Duodenal mucosa (tissue), 2 donors: ENCODE measurements around the gene ERAL1.

Experiments used
- H3K27ac ChIP-seq: one replicate; pipeline ENCODE4 v1.7.0; 2013; ENCODE audit warnings: low read depth, low read length
- H3K27me3 ChIP-seq, 2 donors: one replicate each; pipeline ENCODE4 v1.7.0; 2013; ENCODE audit warnings: low read length in 2 of 2, control low read depth in 1 of 2; ENCODE audit not compliant: insufficient read depth in 2 of 2, control insufficient read depth in 1 of 2
- H3K36me3 ChIP-seq, 2 donors: one replicate each; pipeline ENCODE4 v1.7.0; 2013; ENCODE audit warnings: low read length in 2 of 2, control low read depth in 1 of 2; ENCODE audit not compliant: insufficient read depth in 2 of 2, control insufficient read depth in 1 of 2
- H3K4me1 ChIP-seq, 2 donors: one replicate each; pipeline ENCODE4 v1.7.0; 2013; ENCODE audit warnings: low read length in 2 of 2, control low read depth in 1 of 2; ENCODE audit not compliant: insufficient read depth in 2 of 2, control insufficient read depth in 1 of 2
- H3K4me3 ChIP-seq, 2 donors: one replicate each; pipeline ENCODE4 v1.7.0; 2013; ENCODE audit warnings: low read length in 2 of 2, low read depth in 1 of 2
- H3K9ac ChIP-seq, 2 donors: one replicate each; pipeline ENCODE4 v1.7.0; 2013; ENCODE audit warnings: low read length in 2 of 2, low read depth in 1 of 2
- H3K9me3 ChIP-seq, 2 donors: one replicate each; pipeline ENCODE4 v1.7.0; 2013; ENCODE audit warnings: low read length in 2 of 2, control low read depth in 1 of 2; ENCODE audit not compliant: control insufficient read depth in 1 of 2

ERAL1 gene

DNA sequence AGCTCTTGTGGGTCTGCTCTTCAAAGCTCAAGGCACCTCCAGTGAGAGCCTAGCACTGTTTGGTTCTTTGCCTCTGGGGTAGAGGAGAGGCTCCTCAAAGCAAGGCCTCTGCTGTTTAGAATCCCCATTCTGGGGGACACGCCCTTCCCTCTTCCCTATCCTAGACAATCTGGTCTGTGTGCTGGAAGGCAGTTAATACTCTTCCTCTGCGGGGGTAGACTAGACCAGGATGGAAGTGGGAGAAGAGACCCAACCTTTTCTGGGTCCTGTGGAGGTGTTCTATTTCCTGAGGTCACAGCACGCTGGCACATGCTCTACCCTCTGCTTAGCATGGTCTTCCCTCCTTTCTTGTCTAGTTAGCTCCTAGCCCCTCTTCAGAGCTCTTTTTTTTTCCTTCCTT is 7.7 kb downstream of the ERAL1 start:
- Histone ChIP-seq H3K36me3 (peaks cover 8 to 26% of the 10 kb centered on the region in 2 donors), H3K9me3 (no peaks in the 10 kb centered on the region), H3K4me1 (peaks cover 24 to 37% of the 10 kb centered on the region in 2 donors), H3K27me3 (no peaks in the 10 kb centered on the region), H3K27ac (no peak overlapping the region), H3K4me3 (no peak overlapping the region), H3K9ac (no peak overlapping the region)

DNA sequence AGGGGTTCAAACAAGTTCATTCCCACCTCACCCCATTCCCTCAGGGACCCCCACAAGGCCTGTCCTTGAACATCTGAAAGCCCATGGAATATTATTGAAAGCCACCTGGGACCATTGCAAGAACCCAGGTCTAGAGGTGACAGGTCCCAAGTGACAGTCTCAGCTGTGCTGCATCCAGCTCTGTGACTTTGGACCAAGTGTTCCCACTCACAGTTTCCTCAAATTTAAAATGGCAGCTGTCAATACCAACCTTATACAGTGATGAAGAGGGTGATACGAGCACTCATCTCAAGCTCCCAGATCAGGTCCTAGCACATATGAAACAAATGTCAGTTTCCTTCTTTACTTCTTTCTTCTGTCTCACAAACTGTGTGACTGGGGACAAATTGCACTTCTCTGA is 9.1 kb downstream of the ERAL1 start:
- H3K27me3 ChIP-seq = no peaks in the 10 kb centered on the region
- H3K27ac ChIP-seq = no peak overlapping the region
- no peaks in the 10 kb centered on the region for H3K9me3 ChIP-seq
- H3K36me3 ChIP-seq = peaks cover 4 to 12% of the 10 kb centered on the region in 2 donors
- H3K4me1 ChIP-seq = peaks cover 24 to 37% of the 10 kb centered on the region in 2 donors
- H3K9ac ChIP-seq = no peak overlapping the region
- peak overlapping the region; percentile 5 to 25 for H3K4me3 ChIP-seq

DNA sequence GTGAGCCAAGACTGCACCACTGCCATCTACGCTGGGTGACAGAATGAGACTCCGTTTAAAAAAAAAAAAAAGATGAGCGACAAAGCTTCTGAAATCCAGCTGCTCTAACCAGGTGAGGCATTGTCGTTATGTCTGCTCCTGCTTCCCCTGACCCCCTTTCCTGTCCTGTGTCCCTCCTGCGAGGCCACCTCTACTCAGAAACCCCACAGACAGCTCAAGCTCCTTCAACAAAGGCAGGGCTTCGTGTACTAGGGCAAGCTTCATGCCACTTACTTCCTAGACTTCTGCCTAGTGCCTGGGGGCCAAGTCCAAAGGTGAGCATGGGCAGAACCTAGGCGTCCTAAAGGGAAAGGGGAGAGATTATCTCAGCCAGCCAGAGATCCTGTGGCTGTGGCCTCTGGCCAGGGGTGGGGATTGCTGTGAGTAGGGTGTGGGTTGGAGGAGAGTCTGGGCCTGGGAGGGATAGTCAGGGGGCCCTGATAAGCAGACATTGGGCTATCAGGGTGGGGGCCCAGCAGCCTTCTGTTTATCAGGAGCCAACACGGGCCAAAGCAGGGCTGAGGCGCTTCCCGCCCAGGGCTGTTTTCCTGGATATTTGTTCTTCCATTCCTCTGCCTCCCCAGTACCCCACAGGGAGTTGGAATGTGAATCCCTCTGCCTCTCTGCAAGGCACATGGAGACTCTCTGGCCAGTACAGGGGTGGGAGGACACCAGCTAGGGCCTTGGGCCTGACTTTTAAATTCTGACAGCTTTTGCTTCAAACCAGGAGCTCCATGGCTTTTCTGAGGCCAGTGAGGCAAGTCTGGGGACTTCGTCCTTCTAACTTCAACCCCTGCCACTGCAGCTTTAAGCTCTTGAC is 10.4 kb downstream of the ERAL1 start:
- Histone ChIP-seq H3K27ac (peak overlapping the region; percentile 65), H3K4me1 (peaks cover 24 to 37% of the 10 kb centered on the region in 2 donors), H3K9me3 (no peaks in the 10 kb centered on the region), H3K4me3 (peak overlapping the region; percentile 36 to 41), H3K9ac (peak overlapping the region in 1 of 2 donors; percentile 74), H3K27me3 (no peaks in the 10 kb centered on the region), H3K36me3 (peaks cover 4 to 6% of the 10 kb centered on the region in 2 donors)

DNA sequence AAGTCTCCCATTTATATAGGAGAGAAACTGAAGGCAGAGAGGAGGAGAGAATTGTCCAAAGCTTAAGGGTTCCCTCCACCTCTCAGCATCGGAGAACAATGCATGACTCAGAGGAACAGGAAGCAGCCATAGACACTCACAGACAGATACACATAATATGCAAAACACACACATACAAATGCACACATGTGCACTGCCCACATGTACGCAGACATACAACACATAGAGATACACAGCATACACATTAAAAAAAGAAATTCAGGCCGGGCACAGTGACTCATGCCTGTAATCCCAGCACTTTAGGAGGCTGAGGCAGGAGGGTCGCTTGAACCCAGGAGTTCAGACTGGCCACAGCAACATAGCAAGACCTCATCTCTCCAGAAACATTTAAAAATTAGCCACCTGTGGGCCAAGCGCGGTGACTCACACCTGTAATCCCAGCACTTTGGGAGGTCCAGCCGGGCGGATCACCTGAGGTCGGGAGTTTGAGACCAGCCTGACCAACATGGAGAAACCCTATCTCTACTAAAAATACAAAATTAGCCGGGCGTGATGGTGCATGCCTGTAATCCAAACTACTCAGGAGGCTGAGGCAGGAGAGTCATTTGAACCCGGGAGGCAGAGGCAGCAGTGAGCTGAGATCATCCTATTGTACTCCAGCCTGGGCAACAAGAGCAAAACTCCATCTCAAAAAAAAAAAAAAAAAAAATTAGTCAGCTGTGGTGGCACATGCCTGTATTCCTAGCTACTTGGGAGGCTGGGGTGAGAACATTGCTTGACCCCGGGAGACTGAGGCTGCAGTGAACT is 11.3 kb downstream of the ERAL1 start:
- Histone ChIP-seq H3K27me3 (no peaks in the 10 kb centered on the region), H3K4me1 (peaks cover 24 to 33% of the 10 kb centered on the region in 2 donors), H3K9me3 (no peaks in the 10 kb centered on the region), H3K9ac (no peak overlapping the region), H3K27ac (no peak overlapping the region), H3K4me3 (no peak overlapping the region), H3K36me3 (no peaks in the 10 kb centered on the region)

DNA sequence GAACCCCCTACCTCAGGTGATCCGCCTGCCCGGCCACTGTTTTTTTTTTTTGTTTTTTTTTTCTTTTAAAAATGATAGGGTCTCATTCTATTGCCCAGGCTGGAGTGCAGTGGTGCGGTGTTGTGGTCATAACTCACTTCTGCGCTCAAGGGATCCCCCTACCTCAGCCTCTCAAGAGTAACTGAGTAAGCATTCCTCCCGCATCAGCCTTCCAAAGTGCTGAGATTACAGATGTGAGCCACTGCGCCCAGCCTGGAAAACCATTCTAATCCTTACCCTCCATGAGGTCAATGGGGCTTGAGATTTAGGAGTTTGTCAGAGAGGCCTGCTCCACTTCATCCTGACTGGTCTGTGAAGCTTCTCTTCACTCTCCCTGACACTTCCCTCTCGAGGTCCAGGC is 12.5 kb downstream of the ERAL1 start:
- H3K9ac ChIP-seq = no peak overlapping the region
- no peaks in the 10 kb centered on the region for H3K27me3 ChIP-seq
- no peak overlapping the region for H3K27ac ChIP-seq
- peaks cover 13 to 22% of the 10 kb centered on the region in 2 donors for H3K4me1 ChIP-seq
- H3K4me3 ChIP-seq = no peak overlapping the region
- no peaks in the 10 kb centered on the region for H3K36me3 ChIP-seq
- no peaks in the 10 kb centered on the region for H3K9me3 ChIP-seq

DNA sequence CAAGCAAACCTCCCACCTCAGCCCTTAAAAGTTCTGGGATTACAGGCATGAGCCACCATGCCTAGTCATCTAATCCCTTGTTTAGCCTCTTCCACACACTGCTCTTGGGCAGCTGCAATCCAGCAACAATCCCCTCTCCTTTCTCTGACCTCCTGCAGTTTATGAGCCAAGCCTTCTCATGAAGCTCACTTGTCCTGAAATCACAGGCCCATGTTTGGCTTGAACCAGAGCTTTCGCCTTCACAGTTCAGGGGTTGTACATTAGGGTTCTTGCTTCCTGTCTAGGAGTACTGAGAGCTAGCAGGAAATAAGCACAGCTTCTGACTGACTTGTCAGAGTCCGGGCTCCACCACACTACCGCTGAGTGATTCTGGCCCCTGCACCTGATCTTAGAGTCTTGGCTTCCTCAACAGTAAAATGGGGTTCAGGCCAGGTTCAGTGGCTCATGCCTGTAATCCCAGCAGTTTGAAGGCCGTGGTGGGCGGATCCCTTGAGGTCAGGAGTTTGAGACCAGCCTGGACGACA is 16.3 kb downstream of the ERAL1 start:
- Histone ChIP-seq H3K4me1 (peaks cover under 1 to 8% of the 10 kb centered on the region in 2 donors), H3K4me3 (no peak overlapping the region), H3K36me3 (no peaks in the 10 kb centered on the region), H3K9ac (no peak overlapping the region), H3K27ac (no peak overlapping the region), H3K27me3 (no peaks in the 10 kb centered on the region), H3K9me3 (no peaks in the 10 kb centered on the region)

DNA sequence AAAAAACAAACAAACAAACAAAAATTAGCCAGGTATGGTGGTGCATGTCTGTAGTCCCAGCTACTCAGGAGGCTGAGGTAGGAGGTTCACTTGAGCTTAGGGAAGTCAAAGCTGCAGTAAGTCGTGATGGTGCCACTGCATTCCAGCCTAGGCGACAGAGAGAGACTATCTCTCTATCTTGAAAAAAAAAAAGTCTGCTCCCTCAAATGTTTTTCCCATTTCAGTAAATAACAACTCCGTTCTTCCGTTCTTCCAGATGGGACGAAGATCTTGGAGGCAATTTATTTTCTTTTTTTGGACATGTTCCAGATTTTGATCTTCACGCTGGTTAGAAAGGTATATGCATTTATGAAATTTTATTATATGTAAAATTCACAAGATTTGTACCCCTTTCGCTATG is 19.0 kb downstream of the ERAL1 start:
- no peaks in the 10 kb centered on the region for H3K27me3 ChIP-seq
- H3K4me1 ChIP-seq = peaks cover 0 to 8% of the 10 kb centered on the region in 2 donors
- H3K27ac ChIP-seq = no peak overlapping the region
- H3K4me3 ChIP-seq = no peak overlapping the region
- no peaks in the 10 kb centered on the region for H3K9me3 ChIP-seq
- peaks cover 0 to under 1% of the 10 kb centered on the region in 2 donors for H3K36me3 ChIP-seq
- no peak overlapping the region for H3K9ac ChIP-seq

DNA sequence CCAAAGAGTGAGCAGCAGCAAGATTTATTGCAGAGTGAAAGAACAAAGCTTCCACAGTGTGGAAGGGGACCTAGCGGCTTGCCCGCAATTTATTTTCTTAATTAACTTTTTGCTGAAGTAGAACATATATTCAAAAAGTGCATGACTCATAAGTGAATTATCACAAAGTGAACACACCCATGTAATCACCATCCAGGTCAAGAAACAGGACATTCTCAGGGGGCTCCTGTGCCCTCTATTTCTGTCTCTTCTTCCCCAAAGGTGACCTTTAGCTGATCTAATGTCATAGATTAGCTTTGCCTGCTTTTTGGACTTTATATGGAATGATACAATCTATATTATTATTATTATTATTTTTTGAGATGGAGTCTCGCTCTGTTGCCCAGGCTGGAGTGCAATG is 19.9 kb downstream of the ERAL1 start:
- H3K27ac ChIP-seq = no peak overlapping the region
- H3K4me3 ChIP-seq = no peak overlapping the region
- H3K4me1 ChIP-seq = peaks cover 0 to 8% of the 10 kb centered on the region in 2 donors
- no peaks in the 10 kb centered on the region for H3K27me3 ChIP-seq
- H3K9ac ChIP-seq = no peak overlapping the region
- H3K36me3 ChIP-seq = peaks cover 0 to 10% of the 10 kb centered on the region in 2 donors
- no peaks in the 10 kb centered on the region for H3K9me3 ChIP-seq

DNA sequence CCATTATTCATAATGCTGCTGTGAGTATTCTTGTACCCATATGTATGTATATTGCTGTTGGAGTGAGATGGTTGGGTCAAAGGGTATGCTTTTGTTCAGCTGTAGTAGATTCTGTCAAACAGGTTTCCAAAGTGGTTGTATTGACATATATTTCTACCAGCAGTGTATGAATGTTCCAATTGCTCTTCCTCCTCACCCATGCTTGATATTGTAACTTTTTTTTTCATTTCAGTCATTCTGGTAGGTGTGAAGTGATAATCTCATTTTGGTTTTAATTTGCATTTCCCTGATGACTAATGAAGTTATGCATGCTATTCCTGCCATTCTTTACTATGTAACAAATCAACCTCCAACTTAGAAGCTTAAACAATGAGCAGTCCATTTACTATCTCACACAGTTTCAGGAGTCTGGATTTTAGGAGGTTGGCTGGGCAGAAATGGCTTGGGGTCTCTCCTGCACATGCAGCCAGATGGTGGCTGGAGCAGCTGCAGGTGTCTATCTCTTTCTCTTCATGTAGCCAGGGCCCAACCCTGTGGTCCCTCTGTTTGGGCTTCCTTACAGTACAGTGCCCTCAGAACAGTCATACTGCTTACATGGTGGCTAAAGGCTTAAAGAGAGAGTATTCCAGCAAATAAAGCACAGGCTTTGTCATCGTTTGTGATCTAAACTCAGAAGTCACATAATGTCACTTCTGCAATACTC is 21.2 kb downstream of the ERAL1 start:
- Histone ChIP-seq H3K36me3 (peaks cover 6 to 22% of the 10 kb centered on the region in 2 donors), H3K4me3 (no peak overlapping the region), H3K9ac (no peak overlapping the region), H3K9me3 (no peaks in the 10 kb centered on the region), H3K4me1 (peaks cover 0 to 8% of the 10 kb centered on the region in 2 donors), H3K27ac (no peak overlapping the region), H3K27me3 (no peaks in the 10 kb centered on the region)
